Upper lobe of left lung (tissue), 4 donors: ENCODE measurements around the gene SGCD.

Experiments used
- POLR2A ChIP-seq, 4 donors: fragments of 450-650 bp; IDR thresholded peaks; one replicate each; pipeline ENCODE4 v1.5.1; 2016 to 2017; ENCODE audit warnings: antibody characterized with exemption in 4 of 4, mild to moderate bottlenecking in 2 of 4
- POLR2AphosphoS5 ChIP-seq, 2 donors: sonication (generic); formaldehyde crosslinking; IDR thresholded peaks; one replicate each; pipeline ENCODE4 v1.5.1; 2017; ENCODE audit warnings: antibody characterized with exemption in 2 of 2

DNA sequence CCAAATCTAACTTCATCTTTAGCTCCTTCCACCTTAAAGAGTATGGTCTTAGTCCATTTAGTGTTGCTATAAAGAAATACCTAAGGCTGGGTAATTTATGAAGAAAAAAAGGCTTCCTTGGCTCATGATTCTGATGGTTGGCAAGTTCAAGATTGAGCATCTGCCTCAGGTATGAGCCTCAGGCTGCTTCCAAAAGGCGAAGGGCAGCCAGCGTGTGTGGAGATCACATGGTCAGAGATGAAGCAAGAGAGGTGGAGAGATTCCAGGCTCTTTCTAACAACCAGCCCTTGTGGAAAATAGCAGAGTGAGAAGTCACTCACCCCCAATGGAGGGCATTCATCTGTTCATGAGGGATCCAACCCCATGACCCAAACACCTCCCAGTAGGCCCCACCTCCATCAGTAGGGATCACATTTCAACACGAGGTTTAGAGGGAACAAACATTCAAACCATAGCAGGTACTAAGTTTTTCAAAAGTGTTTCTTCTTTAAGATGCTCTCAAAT lies 225.9 kb downstream of the SGCD start:
- no peak for TF ChIP-seq POLR2A (IDR thresholded peaks at IDR 0.05)
- no peak for TF ChIP-seq POLR2AphosphoS5 (IDR thresholded peaks at IDR 0.05)
